Activated B cell treated with CpG ODN at 0.5 μM for 24 hours (primary cell): ENCODE measurements around the gene SNAPC4. TPM values are rescaled to one million over a fixed set of nuclear protein-coding genes. Genes with fewer than 3 reads are reported as not detected.

Experiments used
- ATAC-seq: fragments of 200-7000 bp; cut with Tn5 transposase; one replicate; pipeline ENCODE4 v1.10.0; 2021; ENCODE audit warnings: low read depth, mild to moderate bottlenecking, moderate library complexity
- CTCF ChIA-PET: fragments of 350-600 bp; sonication (Branson Sonifier 250); formaldehyde crosslinking; loops from one replicate; lab custom pipeline; 2021; ENCODE audit warnings: antibody characterized with exemption; lab: Charles Lee
- POLR2A ChIA-PET: fragments of 350-600 bp; sonication (Branson Sonifier 250); formaldehyde crosslinking; loops from one replicate; lab custom pipeline; 2021; ENCODE audit warnings: antibody characterized with exemption; lab: Charles Lee
- DNase-seq: peaks from one replicate; pipeline ENCODE4 v3.0.0; 2022
- H3K27ac Mint-ChIP-seq: one replicate; pipeline ENCODE4 v1.8.0; 2020; ENCODE audit warnings: mixed read lengths
- H3K27me3 Mint-ChIP-seq: one replicate; pipeline ENCODE4 v1.8.0; 2021; ENCODE audit warnings: mixed read lengths
- H3K36me3 Mint-ChIP-seq: one replicate; pipeline ENCODE4 v1.8.0; 2021; ENCODE audit warnings: low read depth, mixed read lengths
- H3K4me1 Mint-ChIP-seq: one replicate; pipeline ENCODE4 v1.8.0; 2021; ENCODE audit warnings: mixed read lengths
- H3K4me3 Mint-ChIP-seq: one replicate; pipeline ENCODE4 v1.8.0; 2020; ENCODE audit warnings: mild to moderate bottlenecking, mixed read lengths
- H3K9me3 Mint-ChIP-seq: one replicate; pipeline ENCODE4 v1.8.0; 2020; ENCODE audit warnings: mixed read lengths
- intact Hi-C: fragments of 100-400 bp; cut with micrococcal nuclease; formaldehyde crosslinking; loops from one replicate; pipeline ENCODE4 v1.15.1; 2024
- total RNA-seq: library from RNA; stranded (reverse); gene quantifications from 2 replicates; pipeline ENCODE4 v1.2.3, GENCODE V29; 2022
- TF ChIP-seq, protein P1 (sequence below): fragments of 200-600 bp; IDR thresholded peaks from one replicate; pipeline ENCODE4 v1.8.0; 2022; ENCODE audit warnings: antibody characterized with exemption, mild to moderate bottlenecking

SNAPC4 gene
- total RNA-seq, 1 donor from 2014 or later, result 22.2 TPM

GRCh38 chr9:136364942-136365774, 34.8 kb downstream of the SNAPC4 start:
- H3K4me1 Mint-ChIP-seq, result peaks cover 9% of the 10 kb centered on the region
- POLR2A ChIA-PET, result interaction anchor here (1.1 kb wide), 1 partner anchor 39 kb away, joined by 3 read pairs; no protein-coding TSS in a partner anchor
- no peak for DNase-seq
- no peaks in the 10 kb centered on the region for H3K27me3 Mint-ChIP-seq
- peak overlapping the region; percentile 4 for H3K27ac Mint-ChIP-seq
- ATAC-seq, result no peak
- TF ChIP-seq, protein P1, sequence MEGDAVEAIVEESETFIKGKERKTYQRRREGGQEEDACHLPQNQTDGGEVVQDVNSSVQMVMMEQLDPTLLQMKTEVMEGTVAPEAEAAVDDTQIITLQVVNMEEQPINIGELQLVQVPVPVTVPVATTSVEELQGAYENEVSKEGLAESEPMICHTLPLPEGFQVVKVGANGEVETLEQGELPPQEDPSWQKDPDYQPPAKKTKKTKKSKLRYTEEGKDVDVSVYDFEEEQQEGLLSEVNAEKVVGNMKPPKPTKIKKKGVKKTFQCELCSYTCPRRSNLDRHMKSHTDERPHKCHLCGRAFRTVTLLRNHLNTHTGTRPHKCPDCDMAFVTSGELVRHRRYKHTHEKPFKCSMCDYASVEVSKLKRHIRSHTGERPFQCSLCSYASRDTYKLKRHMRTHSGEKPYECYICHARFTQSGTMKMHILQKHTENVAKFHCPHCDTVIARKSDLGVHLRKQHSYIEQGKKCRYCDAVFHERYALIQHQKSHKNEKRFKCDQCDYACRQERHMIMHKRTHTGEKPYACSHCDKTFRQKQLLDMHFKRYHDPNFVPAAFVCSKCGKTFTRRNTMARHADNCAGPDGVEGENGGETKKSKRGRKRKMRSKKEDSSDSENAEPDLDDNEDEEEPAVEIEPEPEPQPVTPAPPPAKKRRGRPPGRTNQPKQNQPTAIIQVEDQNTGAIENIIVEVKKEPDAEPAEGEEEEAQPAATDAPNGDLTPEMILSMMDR, result no peak
- intact Hi-C loops, result loop anchor here (5.0 kb wide), 1 partner anchor 38 kb away; the partner anchor contains the start of gene GPSM1
- CTCF ChIA-PET, result no interaction called here
- peaks cover 16% of the 10 kb centered on the region for H3K36me3 Mint-ChIP-seq
- H3K9me3 Mint-ChIP-seq, result no peaks in the 10 kb centered on the region
- no peak overlapping the region for H3K4me3 Mint-ChIP-seq

GRCh38 chr9:136363949-136364748, 35.8 kb downstream of the SNAPC4 start:
- ATAC-seq, result no peak
- no peak for DNase-seq
- ChIA-PET CTCF (interaction anchor here (1.0 to 1.7 kb wide), 4 partner anchors 27 to 53 kb away, joined by 3 to 8 read pairs (median 4); no protein-coding TSS in a partner anchor), POLR2A (interaction anchor here (0.7 to 2.4 kb wide), 13 partner anchors 17 to 254 kb away, joined by 3 to 19 read pairs (median 5); partner anchors contain the start of genes ENTR1, PMPCA and SNAPC4)
- no peaks in the 10 kb centered on the region for H3K9me3 Mint-ChIP-seq
- peaks cover 20% of the 10 kb centered on the region for H3K36me3 Mint-ChIP-seq
- no peaks in the 10 kb centered on the region for H3K27me3 Mint-ChIP-seq
- peaks cover 9% of the 10 kb centered on the region for H3K4me1 Mint-ChIP-seq
- TF ChIP-seq, protein P1, result no peak
- H3K27ac Mint-ChIP-seq, result no peak overlapping the region
- peak overlapping the region; percentile 28 for H3K4me3 Mint-ChIP-seq
- intact Hi-C loops, result loop anchor here (1.0 to 5.0 kb wide), 11 partner anchors 21 to 403 kb away; partner anchors contain the start of genes GPSM1, INPP5E, QSOX2 and SEC16A

GRCh38 chr9:136363106-136363948, 36.6 kb downstream of the SNAPC4 start, which contains the start of gene DNLZ:
TSS of gene DNLZ (minus strand) at chr9:136363744. CDS start at chr9:136363714, 30 bp downstream.
- Mint-ChIP-seq H3K9me3 (no peaks in the 10 kb centered on the region), H3K4me3 (peak within 1 kb of the TSS; percentile 86), H3K4me1 (peaks cover 9% of the 10 kb centered on the region), H3K36me3 (peaks cover 20% of the 10 kb centered on the region), H3K27ac (peak within 1 kb of the TSS; percentile 87), H3K27me3 (no peaks in the 10 kb centered on the region)
- ChIA-PET CTCF (interaction anchor here (0.9 to 1.7 kb wide), 6 partner anchors 28 to 241 kb away, joined by 3 to 8 read pairs (median 3); no protein-coding TSS in a partner anchor), POLR2A (interaction anchor here (0.6 to 2.4 kb wide), 24 partner anchors 9 to 456 kb away, joined by 3 to 19 read pairs (median 4); partner anchors contain the start of genes CAMSAP1, ENTR1, PMPCA and SNAPC4)
- ATAC-seq (peak; percentile 92), DNase-seq (peak; percentile 90)
- intact Hi-C loops, result loop anchor here (1.0 to 5.0 kb wide), 11 partner anchors 21 to 402 kb away; partner anchors contain the start of genes GPSM1, INPP5E, QSOX2 and SEC16A
- TF ChIP-seq, protein P1, result peak; percentile 84

DNA sequence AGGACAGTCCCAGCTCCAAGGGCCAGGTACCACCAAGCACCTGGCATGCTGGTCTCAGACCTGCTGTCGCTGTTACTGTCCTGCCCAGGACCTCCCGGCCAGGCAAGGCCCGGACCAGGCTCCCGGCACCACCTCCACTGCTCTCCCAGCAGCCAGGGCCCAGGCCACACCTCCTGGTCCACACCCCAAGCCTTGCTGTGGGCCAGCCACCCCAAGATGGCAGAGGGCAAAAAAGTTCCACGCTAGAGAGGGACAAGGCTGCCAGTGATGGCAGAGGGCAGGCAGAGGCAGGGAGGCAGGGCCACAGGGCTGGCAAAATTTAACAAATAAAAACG, 37.6 kb downstream of the SNAPC4 start:
- H3K4me1 Mint-ChIP-seq, result peaks cover 9% of the 10 kb centered on the region
- no peak overlapping the region for H3K4me3 Mint-ChIP-seq
- peaks cover 20% of the 10 kb centered on the region for H3K36me3 Mint-ChIP-seq
- TF ChIP-seq, protein P1, result no peak
- no peaks in the 10 kb centered on the region for H3K9me3 Mint-ChIP-seq
- peak overlapping the region; percentile 30 for H3K27ac Mint-ChIP-seq
- DNase-seq (no peak), ATAC-seq (no peak)
- ChIA-PET CTCF (interaction anchor here (0.9 to 1.7 kb wide), 3 partner anchors 39 to 240 kb away, joined by 3 to 8 read pairs (median 4); no protein-coding TSS in a partner anchor), POLR2A (interaction anchor here (0.6 to 2.4 kb wide), 19 partner anchors 9 to 455 kb away, joined by 3 to 19 read pairs (median 5); partner anchors contain the start of genes CAMSAP1, ENTR1, PMPCA and SNAPC4)
- intact Hi-C loops, result loop anchor here (2.0 to 5.0 kb wide), 4 partner anchors 20 to 176 kb away; partner anchors contain the start of genes GPSM1 and INPP5E
- no peaks in the 10 kb centered on the region for H3K27me3 Mint-ChIP-seq
